ENCODE data around the gene ACTL6B.
"Not testable (repeated sequence)": the region's sequence is repeated elsewhere in the genome, so short reads cannot be mapped to it uniquely, and the experiment has no call there.

The ACTL6B gene

GRCh38 chr7:100655908-100656674, at the start of gene ACTL6B:
Gene ACTL6B, minus strand, starts transcription at chr7:100656448. Its CDS starts 94 bp downstream, at chr7:100656354.
- in situ Hi-C loops (cut with MboI; ENCODE audit: low sequenced_read_pairs): no loop called here

- in situ Hi-C loops (cut with MboI; ENCODE audit: low sequenced_read_pairs): no loop called here
Observed at GRCh38 chr7:100705320-100705752, 49.1 kb upstream of the ACTL6B start.

- in situ Hi-C loops (cut with MboI; ENCODE audit: low sequenced_read_pairs): not testable (repeated sequence)
Observed at GRCh38 chr7:100701089-100701488, 44.8 kb upstream of the ACTL6B start.

- in situ Hi-C loops (cut with MboI; ENCODE audit: low sequenced_read_pairs): no loop called here
Observed at GRCh38 chr7:100699018-100699417, 42.8 kb upstream of the ACTL6B start.

GRCh38 chr7:100696123-100696521, 39.9 kb upstream of the ACTL6B start:
- in situ Hi-C loops (cut with MboI; ENCODE audit: low sequenced_read_pairs): no loop called here

- in situ Hi-C loops (cut with MboI; ENCODE audit: low sequenced_read_pairs): no loop called here
Observed at GRCh38 chr7:100694098-100694745, 38.0 kb upstream of the ACTL6B start, which contains the start of gene GIGYF1. Gene GIGYF1, minus strand, starts transcription at chr7:100694250. Its CDS starts 6,012 bp downstream, at chr7:100688238.

- in situ Hi-C loops (cut with MboI; ENCODE audit: low sequenced_read_pairs): no loop called here
Observed at GRCh38 chr7:100693312-100694097, 37.3 kb upstream of the ACTL6B start.

GRCh38 chr7:100692578-100692961, 36.3 kb upstream of the ACTL6B start:
- in situ Hi-C loops (cut with MboI; ENCODE audit: low sequenced_read_pairs): no loop called here

- in situ Hi-C loops (cut with MboI; ENCODE audit: low sequenced_read_pairs): no loop called here
Observed at GRCh38 chr7:100691676-100692577, 35.7 kb upstream of the ACTL6B start.

GRCh38 chr7:100689230-100690135, 33.2 kb upstream of the ACTL6B start:
- in situ Hi-C loops (cut with MboI; ENCODE audit: low sequenced_read_pairs): no loop called here

GRCh38 chr7:100688326-100688860, 32.1 kb upstream of the ACTL6B start:
- in situ Hi-C loops (cut with MboI; ENCODE audit: low sequenced_read_pairs): no loop called here

- in situ Hi-C loops (cut with MboI; ENCODE audit: low sequenced_read_pairs): no loop called here
Observed at GRCh38 chr7:100687751-100688300, 31.6 kb upstream of the ACTL6B start.

- in situ Hi-C loops (cut with MboI; ENCODE audit: low sequenced_read_pairs): no loop called here
Observed at GRCh38 chr7:100687261-100687660, 31.0 kb upstream of the ACTL6B start.

- in situ Hi-C loops (cut with MboI; ENCODE audit: low sequenced_read_pairs): no loop called here
Observed at GRCh38 chr7:100686822-100687211, 30.6 kb upstream of the ACTL6B start.

GRCh38 chr7:100686201-100686821, 30.1 kb upstream of the ACTL6B start:
- in situ Hi-C loops (cut with MboI; ENCODE audit: low sequenced_read_pairs): no loop called here

- in situ Hi-C loops (cut with MboI; ENCODE audit: low sequenced_read_pairs): no loop called here
Observed at GRCh38 chr7:100685631-100686145, 29.4 kb upstream of the ACTL6B start.

GRCh38 chr7:100685049-100685605, 28.9 kb upstream of the ACTL6B start:
- in situ Hi-C loops (cut with MboI; ENCODE audit: low sequenced_read_pairs): no loop called here

- in situ Hi-C loops (cut with MboI; ENCODE audit: low sequenced_read_pairs): no loop called here
Observed at GRCh38 chr7:100684534-100685042, 28.3 kb upstream of the ACTL6B start.
